Activated CD4-positive, CD25-positive, alpha-beta regulatory T cell treated with anti-CD3 and anti-CD28 coated beads, Interleukin-2, amount 50 U/mL, for 72 hours (primary cell): ENCODE data around the gene FEV.

Source experiments
- DNase-seq: peaks from one replicate; pipeline ENCODE4 v3.0.0; 2021

The FEV gene

DNA sequence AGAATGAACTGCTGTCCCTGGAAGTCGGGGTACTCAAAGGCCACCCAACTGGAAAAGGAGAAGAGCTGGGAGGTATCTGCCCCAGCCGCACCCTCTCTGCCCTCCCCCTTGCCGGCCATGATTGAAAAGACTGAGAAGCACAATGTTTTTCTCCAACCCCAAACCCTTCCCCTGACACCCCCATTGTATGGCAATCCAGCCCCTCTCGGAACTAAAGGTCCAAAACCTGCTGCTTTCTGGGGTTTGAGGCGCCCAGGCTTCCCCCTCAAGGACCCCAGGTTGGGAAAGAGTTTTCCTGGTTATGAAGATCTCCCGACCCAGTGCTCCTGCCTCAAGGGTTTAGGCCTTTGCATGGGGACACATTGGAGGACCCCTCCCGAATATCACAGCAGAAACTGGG lies 7.2 kb upstream of the FEV start:
- DNase-seq: no peak

DNA sequence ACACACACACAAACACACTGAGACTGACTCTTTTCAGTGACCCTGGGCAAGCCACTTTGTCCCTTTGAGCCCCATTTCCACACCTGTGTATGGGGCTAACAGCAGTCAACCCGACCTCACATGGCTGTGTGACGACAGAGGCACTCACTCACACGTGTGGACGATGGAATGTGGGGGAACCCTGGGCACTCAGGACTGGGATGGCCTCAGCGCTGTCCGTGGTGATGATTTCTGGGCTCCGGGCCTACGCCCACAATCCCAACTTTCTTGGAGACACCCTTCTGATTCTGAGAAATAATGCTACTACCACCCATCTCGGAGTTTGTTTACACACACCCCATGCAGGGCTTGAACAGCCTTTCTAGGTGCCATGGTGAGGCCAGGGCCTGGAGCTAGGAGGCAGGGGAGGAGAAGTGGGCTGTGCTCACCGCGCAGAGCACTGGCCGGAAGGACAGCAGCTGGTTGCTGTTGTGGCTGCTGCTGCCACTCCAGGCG lies 6.7 kb upstream of the FEV start:
- no peak for DNase-seq

DNA sequence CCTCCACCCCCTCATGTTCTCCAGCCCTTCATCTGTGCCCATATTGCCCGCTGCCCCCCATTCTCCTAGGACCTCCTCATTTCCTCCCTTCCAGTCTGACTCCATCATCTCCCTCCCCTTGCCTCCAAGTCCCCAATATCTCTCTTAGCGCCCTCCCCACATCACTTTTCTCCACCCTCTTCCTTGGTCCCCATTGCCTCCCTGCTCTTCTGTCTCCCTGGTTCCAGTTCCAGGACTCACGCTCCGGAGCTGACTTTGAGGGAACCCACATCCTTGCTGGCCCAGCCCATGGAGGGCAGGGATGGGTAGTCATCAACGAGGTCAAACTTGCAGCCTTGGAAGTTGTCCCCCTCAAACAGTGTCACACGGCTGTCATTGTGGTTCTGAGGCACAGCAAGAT lies 5.6 kb upstream of the FEV start:
- no peak for DNase-seq

DNA sequence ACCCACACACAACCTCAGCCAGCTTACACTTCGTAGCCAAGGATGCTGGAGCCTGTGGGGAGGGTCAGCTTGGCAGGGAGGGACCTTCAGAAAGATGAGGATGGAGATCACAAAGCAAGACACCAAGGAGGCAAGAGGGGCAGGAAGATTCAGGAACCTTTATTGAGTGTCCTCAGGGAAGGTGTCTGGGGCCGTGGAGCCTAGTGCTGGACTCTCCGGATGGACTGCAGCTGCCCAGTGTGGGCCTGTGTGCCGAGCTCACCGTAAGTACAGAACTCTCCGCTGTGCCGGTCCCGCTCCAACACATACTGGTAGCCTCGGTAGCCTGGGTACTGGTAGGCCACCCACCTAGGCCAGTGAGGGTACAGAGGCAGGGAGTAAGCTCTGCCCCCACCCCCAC lies 5.1 kb upstream of the FEV start:
- DNase-seq: no peak

DNA sequence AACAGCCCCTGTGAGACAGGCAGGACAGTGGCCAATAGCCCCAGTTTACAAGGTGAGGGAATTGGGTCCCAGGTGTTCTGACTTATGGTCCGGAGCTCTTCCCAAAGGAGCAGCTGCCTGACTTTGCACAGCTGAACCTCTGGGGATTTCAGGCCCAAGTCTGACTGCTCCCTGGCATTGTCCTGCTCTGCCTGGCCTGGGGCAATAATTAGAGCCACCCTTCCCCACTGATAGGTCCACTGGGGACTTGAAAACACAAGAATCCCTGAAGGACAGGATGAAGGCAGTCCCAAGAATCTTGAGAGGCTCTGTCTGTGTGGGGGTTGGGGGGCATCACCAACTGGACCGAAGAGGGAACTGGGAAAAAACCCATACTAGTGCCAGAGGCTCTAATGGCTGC lies 3.7 kb upstream of the FEV start:
- no peak for DNase-seq

DNA sequence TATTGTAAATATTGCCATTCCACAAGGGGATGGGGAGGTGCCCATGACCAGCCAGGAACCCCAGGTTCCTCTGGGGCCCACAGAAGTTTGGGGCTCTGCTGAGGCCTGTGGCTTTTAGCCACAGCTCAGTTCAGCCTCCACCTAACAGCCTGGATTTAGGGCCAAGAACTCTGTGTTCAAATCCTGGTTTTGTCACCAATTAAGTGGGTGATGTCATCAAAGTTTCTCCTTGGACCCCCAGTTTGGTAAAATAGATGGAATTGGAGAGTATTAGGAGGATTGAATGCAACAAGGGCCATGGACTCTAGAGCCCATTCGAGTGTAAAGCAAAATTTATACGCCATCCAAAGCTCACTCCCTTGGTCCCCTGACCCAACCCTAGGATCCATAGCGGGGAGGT lies 3.2 kb upstream of the FEV start:
- no peak for DNase-seq

DNA sequence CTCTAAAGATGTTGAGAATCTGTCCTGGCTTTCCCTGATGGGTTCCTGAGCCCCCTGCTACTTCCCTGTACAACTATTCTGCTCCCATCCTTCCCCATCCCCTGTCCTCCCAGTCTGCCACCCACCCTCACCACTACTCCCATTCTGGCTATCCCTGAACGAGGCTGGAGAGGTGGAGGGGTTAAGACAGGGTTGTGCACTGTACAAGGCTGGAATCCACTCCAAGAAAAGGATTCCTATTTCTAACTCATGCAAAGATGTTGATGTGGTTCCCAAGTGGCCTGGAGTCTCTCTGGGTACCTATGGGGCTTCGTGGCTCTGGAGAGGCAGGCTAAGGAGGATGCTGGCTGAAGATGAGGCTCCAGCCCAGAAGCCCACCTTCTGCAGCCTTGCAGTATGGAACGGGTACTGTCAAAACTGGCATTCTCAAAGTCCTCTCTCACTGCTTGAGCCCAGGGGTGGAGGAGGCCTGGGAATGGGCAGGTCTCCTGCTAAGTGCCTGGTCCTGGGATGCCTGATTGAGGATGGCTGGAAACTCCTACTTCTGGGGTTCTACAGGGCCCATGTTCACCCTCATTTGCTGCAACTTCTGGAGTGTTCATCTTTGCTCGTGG lies 1.3 kb upstream of the FEV start:
- no peak for DNase-seq

DNA sequence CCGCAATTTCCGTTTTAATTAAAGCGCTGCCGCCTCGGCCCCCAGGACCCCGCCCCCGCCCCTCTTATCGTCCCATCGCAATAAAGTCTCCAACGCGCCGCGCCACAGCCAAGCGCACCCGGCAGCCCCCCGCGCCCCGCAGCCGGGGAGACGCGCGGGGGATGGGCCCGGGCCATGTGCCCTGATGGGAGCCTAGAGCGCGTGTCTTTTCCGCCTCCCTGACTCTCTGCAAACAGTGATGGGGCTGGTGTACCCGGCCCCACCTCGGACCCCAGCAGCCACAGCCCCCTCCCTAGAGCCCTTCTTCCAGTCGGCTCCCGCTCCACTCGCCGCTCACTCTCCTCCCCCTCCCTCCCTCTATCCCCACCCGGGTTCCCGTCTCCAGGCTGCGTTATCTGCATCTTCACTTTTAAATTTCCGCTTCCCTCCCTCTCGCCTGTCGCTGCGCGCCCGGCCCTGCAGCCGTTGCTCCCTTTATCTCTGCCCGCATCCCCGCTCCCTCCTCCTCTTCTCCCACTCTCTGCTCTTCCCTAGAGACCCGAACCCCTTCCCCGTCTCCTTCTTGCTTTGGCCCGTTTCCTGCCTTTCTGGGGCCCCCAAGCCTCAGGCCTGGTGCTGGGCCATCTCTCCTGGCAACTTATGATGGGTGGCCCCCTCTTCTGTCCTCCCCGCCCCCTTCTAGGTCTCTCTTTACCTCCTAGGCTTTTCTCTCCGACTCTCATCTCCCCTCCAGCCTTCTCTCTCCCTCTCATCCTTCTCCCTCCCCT lies 524 bp upstream of the FEV start:
- no peak for DNase-seq

DNA sequence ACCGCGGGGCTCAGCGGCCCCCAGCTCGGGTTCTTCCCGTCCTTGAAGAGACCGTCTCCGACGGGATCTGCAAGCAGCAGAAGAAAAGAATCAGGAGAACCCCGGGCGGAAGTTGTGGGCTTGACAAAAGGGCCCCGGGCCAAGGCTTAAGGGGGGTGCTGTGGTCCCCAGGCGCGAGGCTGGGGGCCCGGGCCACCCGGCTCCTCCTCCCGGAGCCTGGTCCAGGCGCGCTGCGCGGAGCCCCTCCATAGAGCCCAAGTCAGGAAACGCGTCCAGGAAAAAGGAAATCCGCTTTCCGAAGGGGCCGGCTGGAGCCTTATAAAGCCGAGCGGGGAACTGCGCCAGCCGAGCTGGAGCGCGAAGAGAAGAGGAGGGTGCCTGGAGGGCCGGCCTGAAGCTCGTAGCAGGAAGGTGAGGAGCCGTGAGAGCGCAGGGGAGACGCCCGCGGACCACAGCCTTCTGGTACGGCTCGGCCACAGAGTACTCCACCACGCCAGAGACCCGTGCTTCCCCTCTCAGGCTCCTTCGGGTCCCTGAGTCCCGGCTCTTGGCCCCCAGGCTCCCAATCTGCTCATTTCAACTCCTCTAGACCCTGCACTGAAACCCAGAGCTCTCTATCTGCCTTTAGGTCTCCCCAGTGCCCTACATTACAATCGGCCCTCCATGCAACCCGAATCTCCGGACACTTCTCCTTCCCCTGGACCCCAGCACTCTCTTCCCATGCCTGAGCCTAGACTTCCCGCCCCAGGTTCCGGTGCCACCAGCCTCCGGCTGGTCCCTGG lies 554 bp downstream of the FEV start:
- DNase-seq: no peak

DNA sequence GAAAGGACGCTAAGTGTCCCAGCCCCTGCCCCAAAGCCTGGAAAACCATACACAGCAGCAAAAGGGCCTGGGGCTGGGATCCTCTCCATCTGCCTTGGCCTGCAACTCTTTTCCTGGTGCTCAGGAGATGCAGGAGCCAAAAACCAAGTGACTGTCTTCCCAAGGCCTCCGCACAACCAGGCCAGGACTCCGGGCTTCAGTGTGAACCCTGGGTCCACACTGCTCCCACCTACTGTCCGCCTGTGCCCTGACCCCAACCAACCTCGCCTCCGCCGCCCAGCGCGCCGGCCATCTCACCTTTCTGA lies 1.1 kb downstream of the FEV start:
- no peak for DNase-seq

DNA sequence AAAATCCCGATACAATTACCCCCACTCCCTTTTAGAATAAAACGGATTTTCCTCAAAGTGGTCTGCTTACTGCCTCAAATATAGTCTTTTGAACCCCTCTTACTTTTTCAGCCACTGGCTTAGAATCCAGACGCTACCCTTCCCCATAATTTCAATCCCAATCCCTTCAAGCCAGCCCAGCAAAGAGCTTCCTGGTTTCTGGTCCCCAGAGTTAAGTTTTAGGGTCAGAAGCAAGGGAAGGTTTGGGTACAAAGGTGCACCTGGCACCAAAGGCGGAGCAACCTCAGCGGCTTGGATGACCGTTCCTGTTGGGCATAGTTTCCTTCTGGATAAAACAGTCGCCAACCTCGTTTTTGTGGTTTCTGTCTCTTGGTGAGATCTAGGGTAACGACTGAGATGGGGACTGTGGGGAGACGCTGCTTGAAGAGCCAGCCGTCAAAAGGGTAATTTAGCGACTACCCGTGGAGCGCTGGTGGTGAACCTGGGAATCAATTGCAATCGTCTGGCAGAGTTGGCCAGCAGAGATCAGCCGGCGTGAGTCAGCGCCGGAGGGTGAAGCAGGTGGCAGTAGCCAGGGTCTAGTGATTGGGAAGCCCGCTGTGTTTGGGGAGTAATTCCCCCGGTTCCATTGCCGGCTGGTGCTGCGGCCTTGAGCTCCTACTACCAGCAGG lies 1.6 kb downstream of the FEV start:
- DNase-seq: no peak

DNA sequence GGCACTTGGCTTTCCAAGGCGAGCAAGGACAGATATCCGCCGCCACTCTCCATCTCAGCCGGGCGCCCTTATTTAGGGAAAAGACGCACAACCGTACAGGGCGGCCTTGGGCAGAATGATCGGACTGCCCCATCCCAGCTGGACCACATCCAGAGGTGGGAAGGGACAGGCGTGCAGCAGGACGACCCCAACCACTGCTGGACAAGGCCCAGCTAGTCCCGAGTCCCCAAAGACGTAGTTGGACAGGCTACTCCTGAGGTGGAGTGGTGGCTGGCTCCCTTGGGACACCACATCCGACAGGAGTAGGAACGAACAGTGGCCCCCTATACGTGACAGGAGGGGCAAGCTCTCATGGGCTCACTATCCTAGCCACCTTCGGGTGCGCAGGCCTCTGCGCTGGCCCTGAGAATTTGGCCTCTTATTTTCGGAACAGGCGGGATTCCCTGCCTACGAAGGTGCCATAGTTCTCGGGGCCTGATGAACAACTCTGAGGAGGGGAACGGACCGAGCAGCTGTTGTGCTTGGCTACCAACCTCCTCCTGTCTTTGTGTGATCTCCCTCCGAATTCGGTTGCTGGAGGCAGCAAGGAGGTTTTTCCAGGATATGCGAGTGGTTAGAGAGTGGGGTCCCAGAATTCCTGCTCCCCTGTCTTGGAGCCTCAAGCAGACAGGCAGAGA lies 2.3 kb downstream of the FEV start:
- DNase-seq: no peak

DNA sequence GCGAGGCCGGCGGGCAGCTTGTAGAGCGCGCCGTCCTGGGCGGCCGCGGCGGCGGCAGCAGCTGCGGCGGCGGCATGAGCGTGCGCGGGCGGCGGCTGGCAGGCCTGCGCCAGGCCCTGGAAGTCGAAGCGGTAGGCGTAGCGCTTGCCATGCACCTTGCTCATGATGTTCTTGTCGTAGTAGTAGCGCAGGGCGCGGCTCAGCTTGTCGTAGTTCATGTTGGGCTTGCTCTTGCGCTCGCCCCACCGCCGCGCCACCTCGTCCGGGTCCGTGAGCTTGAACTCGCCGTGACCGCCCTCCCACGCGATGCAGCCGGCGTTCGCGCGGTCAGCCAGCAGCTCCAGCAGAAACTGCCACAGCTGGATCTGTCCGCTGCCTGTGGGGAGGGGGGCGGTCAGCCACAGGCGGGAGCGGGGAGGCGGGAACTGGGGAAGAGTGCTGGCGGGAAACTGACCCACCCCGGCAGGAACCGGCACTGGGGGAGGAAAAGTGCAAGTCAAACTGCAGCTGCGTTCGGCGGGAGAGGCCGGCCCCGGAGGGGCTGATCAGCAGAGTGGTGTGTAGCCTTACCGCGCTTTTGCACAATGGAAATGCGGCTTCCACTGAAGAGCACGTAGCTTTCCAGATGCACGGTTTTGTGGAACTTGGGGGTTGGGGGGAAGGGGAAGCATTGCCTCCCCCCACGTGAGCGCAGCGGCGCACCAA lies 3.0 kb downstream of the FEV start:
- no peak for DNase-seq

DNA sequence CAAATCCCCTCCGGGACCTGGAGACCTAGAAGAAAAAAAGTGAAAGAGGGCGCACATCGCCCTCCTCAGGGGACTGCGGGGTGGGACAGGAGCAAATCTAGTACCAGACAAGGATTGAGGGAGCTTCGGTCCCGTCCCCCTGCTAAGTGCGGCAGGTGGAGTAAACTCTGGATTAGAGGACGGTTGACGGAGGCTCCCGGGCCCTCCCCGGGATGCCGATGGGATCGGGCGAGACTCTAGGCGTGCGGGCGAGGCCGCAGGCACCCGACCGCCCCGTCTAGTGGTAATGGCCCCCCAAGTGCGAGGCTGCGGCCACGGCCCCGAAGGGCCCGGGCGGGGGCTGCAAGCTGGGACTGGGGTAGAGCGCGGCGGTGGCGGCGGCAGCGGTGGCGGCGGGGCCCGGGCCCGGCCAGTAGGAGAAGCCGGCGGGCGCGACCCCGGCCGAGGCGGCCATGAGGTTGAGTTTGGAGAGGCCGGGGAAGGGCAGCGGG lies 3.5 kb downstream of the FEV start:
- DNase-seq: no peak

DNA sequence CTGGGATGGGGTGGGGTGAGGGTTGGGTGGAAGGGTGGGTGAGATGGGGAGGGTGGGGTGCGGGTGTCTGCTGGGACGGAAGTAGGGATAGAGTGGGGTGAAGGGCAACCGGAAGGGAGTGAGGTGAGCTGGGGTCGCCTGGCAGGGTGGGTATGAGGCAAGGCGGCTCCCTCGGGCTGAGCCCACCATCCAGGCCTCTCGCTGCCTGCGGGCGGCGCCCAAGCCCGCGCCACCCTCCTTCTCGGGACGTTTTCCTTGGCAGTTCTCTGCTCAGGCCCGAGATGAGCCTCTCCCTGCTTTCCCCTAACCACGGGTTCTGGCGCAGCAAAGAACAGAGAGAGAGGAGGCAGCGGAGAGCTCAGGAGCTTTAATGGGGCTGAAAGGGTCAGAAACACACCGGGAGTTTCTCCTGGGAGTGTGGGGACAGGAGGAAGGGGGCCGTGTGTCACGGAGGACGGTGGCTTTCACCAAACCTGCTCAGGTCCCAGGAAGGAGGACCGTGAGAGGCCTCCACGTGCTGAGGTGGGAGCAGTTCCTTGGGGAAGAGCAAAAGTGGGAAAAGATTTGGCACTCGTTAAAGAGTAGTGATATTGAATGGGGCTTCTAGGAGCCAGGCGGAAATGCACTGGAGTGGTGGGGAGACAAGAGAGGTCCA lies 4.1 kb downstream of the FEV start:
- DNase-seq: no peak

DNA sequence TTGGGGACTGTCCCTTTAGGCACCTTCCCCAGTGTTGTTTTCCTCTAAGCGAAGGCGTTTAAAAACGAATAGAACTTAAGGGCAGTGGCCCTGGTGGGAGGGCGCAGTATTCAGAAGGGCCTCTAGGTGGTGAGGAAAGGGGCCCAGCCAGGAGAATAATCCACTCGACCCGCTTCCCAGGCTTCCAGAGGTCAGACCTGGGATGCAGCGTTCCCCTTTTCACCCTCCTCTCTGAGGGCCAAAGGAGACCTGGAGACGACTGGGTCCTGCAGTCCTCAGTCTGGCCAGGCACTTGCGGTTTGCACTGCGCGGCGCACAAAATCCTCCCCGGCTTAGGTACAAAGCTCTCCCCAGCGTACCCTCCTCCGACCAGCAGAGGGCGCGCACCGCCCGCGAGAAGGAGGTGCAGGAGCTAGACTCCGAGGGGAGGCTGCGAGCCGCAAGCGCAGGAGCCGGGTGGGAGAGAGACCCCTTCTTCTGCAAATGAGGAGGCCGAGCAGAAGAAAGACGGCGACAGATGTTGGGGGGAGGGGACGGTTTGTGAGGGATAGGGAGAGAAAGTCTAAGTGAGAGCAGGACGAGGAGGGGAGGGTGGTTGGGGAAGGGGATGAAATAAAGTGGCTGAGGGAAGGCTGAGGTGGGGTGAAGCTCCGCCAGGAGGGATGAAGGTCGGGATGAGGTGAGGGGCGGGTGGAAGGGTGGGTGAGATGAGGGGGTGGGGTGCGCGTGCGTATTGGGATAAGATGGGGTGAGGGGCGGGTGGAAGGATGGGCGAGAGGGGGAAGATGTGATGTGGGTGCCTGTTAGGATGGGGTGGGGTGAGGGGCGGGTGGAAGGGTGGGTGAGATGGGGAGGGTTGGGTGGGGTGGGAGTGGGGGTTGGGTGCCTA lies 4.9 kb downstream of the FEV start:
- DNase-seq: peak; percentile 85

DNA sequence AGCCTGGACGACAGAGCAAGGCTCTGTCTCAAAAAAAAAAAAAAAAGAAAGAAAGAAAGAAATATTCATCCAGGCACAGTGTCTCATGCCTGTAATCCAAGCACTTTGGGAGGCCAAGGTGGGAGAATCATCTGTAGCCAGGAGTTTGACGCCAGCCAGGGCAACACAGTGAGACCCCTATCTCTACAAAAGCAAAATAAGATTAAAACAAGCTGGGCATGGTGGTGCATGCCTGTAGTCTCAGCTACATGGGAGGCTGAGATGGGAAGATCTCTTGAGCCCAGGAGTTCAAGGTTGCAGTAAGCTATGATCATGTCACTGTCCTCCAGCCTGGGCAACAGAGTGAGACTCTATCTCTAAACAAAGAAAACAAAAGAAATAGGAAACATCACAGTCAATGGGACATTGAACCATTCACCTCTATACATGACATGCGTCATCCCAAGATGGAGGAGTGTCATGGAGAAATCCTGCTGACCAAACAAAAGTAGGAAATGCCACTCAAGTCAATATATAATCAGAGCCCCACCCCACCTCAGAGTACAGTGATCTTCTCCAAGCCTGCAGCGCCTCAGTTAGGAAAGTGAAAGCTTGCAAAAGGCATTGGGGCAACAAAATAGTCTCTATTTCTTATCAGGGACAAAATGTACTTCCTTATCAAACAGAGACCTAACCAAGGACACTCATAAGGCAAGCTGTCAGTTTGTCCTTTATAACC lies 9.8 kb downstream of the FEV start:
- DNase-seq: no peak

DNA sequence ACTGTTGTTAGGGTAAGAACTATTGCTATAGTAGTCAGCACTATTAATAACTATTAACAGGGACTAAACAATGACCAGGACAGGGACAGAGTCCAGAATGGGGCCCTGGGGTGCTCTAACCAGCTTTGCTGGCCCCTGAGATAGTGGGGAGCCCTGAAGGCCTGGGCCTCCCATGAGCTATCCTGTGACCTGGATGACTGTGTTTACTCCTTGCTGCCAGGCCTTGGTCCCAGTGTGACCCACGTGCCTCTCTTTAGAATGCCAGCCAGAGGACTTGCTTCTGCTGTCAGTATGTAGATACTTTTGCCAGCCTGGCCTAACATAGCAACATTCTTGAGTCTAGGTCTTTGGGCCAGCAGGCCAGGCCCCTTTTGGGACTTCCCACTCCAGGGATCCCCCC lies 14.1 kb downstream of the FEV start:
- no peak for DNase-seq

DNA sequence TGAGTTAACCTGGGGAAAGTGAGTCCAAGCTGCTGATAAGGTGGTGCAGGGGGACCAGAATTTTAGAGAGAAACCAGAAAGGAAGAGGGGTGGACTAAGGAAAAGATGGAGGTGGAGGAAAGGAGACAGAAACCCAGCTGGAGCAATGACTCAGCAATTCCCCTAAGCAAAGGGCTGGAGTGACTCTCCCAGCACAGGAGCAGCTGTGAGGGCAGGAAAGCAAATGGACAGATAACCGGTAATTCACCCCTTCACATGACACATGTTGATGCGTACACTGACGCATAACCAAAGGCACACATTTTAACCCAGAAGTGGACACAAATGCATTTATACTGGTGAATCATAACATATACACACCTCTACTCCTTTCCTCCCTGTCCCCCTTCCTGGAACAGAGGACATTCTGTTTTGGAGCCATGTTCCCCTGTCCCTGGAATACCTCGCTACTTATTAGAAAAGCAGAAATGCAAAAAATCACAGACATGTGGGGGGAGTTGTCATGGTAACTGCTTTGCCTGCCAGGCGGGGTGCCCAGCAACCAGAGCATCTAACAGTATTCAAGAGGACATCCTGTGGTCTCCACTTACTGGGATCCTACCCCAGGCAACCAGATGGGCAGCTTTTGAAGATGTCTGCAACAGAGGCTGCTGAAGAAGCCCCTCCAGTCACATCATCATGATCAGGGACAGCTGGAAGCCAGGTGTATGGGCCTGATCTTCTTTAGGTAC lies 20.8 kb downstream of the FEV start:
- DNase-seq: no peak
